Lower leg skin (tissue), 4 donors: ENCODE results near the gene PLA2G4A. TPM values are rescaled to one million over a fixed set of nuclear protein-coding genes. Genes with fewer than 3 reads are reported as not detected.

Experiments used
- DNase-seq, 2 donors: peaks; one replicate each; pipeline ENCODE4 v3.0.0-alpha.2; 2019; ENCODE audit warnings: low spot score in 2 of 2
- H3K4me3 ChIP-seq: fragments of 200-600 bp; sonication (generic); 2 replicates; pipeline ENCODE4 v1.5.1; 2017; ENCODE audit warnings: mild to moderate bottlenecking, low read depth; ENCODE audit not compliant: poor library complexity, severe bottlenecking
- CTCF ChIP-seq, 3 donors: fragments of 450-650 bp; IDR thresholded peaks; one replicate each; pipeline ENCODE4 v1.5.1; 2016; ENCODE audit warnings: antibody characterized with exemption in 3 of 3, mild to moderate bottlenecking in 3 of 3, moderate library complexity in 2 of 3
- POLR2A ChIP-seq, 2 donors: fragments of 450-650 bp; IDR thresholded peaks; one replicate each; pipeline ENCODE4 v1.6.1; 2016 to 2017; ENCODE audit warnings: antibody characterized with exemption in 2 of 2, mild to moderate bottlenecking in 1 of 2, moderate library complexity in 1 of 2
- WGBS, 2 donors: methylation state at CpG; one replicate each; pipeline ENCODE4 v1.1.5; 2018; 5-methylcytosine and 5-hydroxymethylcytosine counted together
- intact Hi-C: fragments of 100-400 bp; cut with DNase I; formaldehyde crosslinking; loops from one replicate; pipeline ENCODE4 v1.15.0; 2023; ENCODE audit warnings: low total_unique reads
- total RNA-seq, 4 donors: library from RNA; depleted of rRNA; stranded (reverse); fragments of >200 nt; gene quantifications; one replicate each; pipeline ENCODE4 v1.1.0, GENCODE V29; 2016

The PLA2G4A gene
- total RNA-seq = 10 to 100 TPM in 3 of 4 donors, 1 to 10 TPM in 1; 9.5 to 15.3 (median 11.2) TPM

DNA sequence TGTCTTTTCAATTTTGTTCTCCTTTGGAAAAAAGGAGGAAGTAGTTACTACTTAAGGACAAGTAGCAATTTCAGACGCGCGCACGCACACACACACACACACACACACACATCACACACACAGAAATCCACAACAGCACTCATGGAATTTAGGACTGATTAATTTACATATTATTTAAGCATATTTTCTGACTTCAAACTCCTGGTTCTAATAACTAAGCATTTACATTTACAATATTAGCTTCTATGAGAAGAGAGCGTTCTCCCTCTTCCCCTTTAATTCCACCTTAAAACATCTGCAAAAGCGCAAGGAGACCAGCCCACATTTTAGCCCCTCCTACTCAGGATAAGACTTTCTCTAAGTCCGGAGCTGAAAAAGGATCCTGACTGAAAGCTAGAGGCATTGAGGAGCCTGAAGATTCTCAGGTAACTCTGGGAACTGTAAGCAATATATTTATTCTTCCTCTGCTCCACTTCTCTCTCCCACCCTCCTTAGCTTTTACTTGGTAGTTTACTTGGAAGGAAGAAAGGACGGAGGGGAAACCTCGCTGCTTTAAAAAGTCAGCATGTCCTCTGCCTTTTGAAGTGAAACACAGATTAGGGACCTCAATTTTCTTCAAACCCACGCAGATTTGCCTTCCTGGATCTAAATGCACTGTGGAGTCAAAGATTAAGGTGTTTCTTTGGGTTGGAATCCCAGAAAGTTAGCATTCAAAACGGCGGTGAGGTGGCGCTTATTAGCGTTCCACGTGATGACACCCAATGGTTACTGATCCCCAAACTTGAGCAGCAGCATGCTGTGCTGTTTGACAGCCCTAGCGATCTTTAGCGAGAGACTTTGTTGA is at the start of gene PLA2G4A:
TSS of gene PLA2G4A (plus strand) at position 339 of the 844 bp plus-strand sequence. CDS start 25,406 bp downstream, outside the sequence.
- H3K4me3 ChIP-seq = peak within 1 kb of the TSS; percentile 51
- intact Hi-C loops = no loop called here
- WGBS, 2 donors = 2 to 4% methylated on average over 17 of the region's 17 CpGs

DNA sequence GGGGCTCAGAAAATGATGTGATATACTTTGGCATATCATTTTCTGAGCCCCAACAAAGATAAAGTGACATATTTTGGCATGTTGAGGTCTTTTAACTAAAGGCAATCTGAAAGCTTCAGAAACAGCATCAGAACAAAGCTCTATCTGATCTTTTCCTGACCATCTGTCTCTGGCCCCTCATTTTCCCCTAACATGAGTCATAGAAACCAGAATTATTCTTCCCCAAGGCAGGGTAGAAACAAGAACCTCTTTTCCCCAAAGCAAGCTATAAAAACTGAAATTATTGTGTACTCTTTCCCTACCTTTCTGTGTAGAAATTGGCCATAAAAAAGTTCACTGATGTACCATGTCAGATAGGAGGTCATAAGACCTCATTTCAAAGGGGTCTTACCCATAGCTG is 48.7 kb upstream of the PLA2G4A start:
- intact Hi-C loops = no loop called here
- no peak for DNase-seq
- no peak overlapping the region for H3K4me3 ChIP-seq
- TF ChIP-seq POLR2A (IDR thresholded peaks at IDR 0.05) (no peak), CTCF (IDR thresholded peaks at IDR 0.05) (no peak)

More for the DNA sequence above, at the start of gene PLA2G4A:
- peak; percentile 58 to 86 for DNase-seq
- TF ChIP-seq POLR2A (IDR thresholded peaks at IDR 0.05) (no peak), CTCF (IDR thresholded peaks at IDR 0.05) (no peak)

- WGBS, 2 donors = 56 to 60% methylated on average over 6 of the region's 6 CpGs
- TF ChIP-seq POLR2A (IDR thresholded peaks at IDR 0.05) (no peak), CTCF (IDR thresholded peaks at IDR 0.05) (no peak)
- intact Hi-C loops = no loop called here
- DNase-seq = no peak
- H3K4me3 ChIP-seq = no peak overlapping the region
Observed at GRCh38 chr1:186781730-186782129, 47.0 kb upstream of the PLA2G4A start.

DNA sequence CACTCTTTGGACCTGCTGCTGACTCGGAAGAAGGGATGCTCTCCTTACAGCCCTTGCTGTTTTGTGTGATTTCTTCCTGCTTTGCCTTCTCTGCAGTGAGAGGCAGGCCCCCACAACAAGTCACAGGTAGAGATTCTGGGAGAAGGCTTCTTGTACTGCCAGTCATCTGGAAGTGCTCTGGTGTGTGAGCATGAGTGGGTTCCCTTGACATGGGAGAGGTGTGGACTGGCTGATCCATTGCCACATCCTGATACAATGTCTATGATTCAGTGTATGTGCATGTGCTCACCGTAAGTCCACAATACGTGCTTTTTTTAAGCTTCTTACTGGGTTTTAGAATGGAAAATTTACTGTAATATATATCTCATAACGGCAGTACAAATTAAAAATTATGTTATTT is 46.0 kb upstream of the PLA2G4A start:
- no peak overlapping the region for H3K4me3 ChIP-seq
- intact Hi-C loops = no loop called here
- WGBS, 2 donors = 75 to 80% methylated on average over 4 of the region's 4 CpGs
- DNase-seq = no peak
- TF ChIP-seq CTCF (IDR thresholded peaks at IDR 0.05) (no peak), POLR2A (IDR thresholded peaks at IDR 0.05) (no peak)

- H3K4me3 ChIP-seq = no peak overlapping the region
- intact Hi-C loops = no loop called here
- WGBS, 2 donors = 63 to 85% methylated on average over 3 of the region's 3 CpGs
- no peak for DNase-seq
- TF ChIP-seq CTCF (IDR thresholded peaks at IDR 0.05) (no peak), POLR2A (IDR thresholded peaks at IDR 0.05) (no peak)
Observed at GRCh38 chr1:186783193-186783592, 45.6 kb upstream of the PLA2G4A start.
